B cell (primary cell): ENCODE measurements around the gene LSM7. TPM values are rescaled to one million over a fixed set of nuclear protein-coding genes. Genes with fewer than 3 reads are reported as not detected.

Source experiments
- ATAC-seq: fragments of 200-7000 bp; cut with Tn5 transposase; one replicate; pipeline ENCODE4 v1.10.0; 2021; ENCODE audit warnings: low read depth, mild to moderate bottlenecking, moderate number of reproducible peaks, moderate library complexity
- CTCF ChIA-PET: fragments of 350-600 bp; sonication (Branson Sonifier 250); formaldehyde crosslinking; loops from one replicate; lab custom pipeline; 2021; ENCODE audit warnings: antibody characterized with exemption, inconsistent platforms; lab: Charles Lee
- POLR2A ChIA-PET: fragments of 350-600 bp; sonication (Branson Sonifier 250); formaldehyde crosslinking; loops from one replicate; lab custom pipeline; 2021; ENCODE audit warnings: antibody characterized with exemption; lab: Charles Lee
- DNase-seq: peaks from one replicate; pipeline ENCODE4 v3.0.0; 2013
- H2AFZ ChIP-seq: 2 replicates; pipeline ENCODE4 v1.6.1; 2012; ENCODE audit warnings: mild to moderate bottlenecking, low read depth, low read length; ENCODE audit not compliant: insufficient read depth, poor library complexity, severe bottlenecking
- H3K27ac ChIP-seq, 2 donors: 1 replicate in 1 of 2; 2 replicates in 1 of 2; pipeline ENCODE4 v1.5.1; 2012 to 2013; ENCODE audit warnings: low read length in 2 of 2, mild to moderate bottlenecking in 2 of 2, moderate library complexity in 1 of 2
- H3K27me3 ChIP-seq, 4 experiments: fragments of 200-600 bp in 1 of 4; sonication (generic) in 1 of 4; replicated peaks in 1 of 4; 1 replicate in 2 of 4; 2 replicates in 2 of 4; pipeline versions ENCODE4 v1.6.1 to v1.7.0; 2013 to 2016; ENCODE audit warnings: low read length in 3 of 4, mild to moderate bottlenecking in 2 of 4, mixed read lengths in 1 of 4, moderate library complexity in 1 of 4; ENCODE audit not compliant: insufficient read depth in 4 of 4, control insufficient read depth in 3 of 4; ENCODE audit errors: control extremely low read depth in 1 of 4
- H3K36me3 ChIP-seq, 2 experiments: replicated peaks in 1 of 2; 1 replicate in 1 of 2; 2 replicates in 1 of 2; pipeline versions ENCODE4 v1.6.1 to v1.7.1; 2013; ENCODE audit warnings: low read length in 1 of 2; ENCODE audit not compliant: insufficient read depth in 2 of 2, control insufficient read depth in 1 of 2; ENCODE audit errors: control extremely low read depth in 1 of 2, extremely low read depth in 1 of 2
- H3K4me1 ChIP-seq, 2 donors: fragments of 200-600 bp in 1 of 2; sonication (generic) in 1 of 2; 1 replicate in 1 of 2; 2 replicates in 1 of 2; pipeline versions ENCODE4 v1.5.1 to v1.6.1; 2013 to 2017; ENCODE audit warnings: low read length in 2 of 2; ENCODE audit not compliant: control insufficient read depth in 2 of 2, insufficient read depth in 2 of 2
- H3K4me2 ChIP-seq: replicated peaks from 2 replicates; pipeline ENCODE3; 2012; ENCODE audit warnings: mild to moderate bottlenecking, low read depth, low read length; ENCODE audit not compliant: poor library complexity, severe bottlenecking
- H3K4me3 ChIP-seq, 5 experiments: fragments of 200-600 bp in 1 of 5; sonication (generic) in 1 of 5; 1 replicate in 3 of 5; 2 replicates in 2 of 5; pipeline versions ENCODE4 v1.5.1 to v1.7.0; 2011 to 2016; ENCODE audit warnings: low read length in 4 of 5, mild to moderate bottlenecking in 4 of 5, low read depth in 2 of 5, control low read depth in 1 of 5, moderate library complexity in 1 of 5; ENCODE audit not compliant: insufficient read depth in 1 of 5; ENCODE audit errors: control extremely low read depth in 1 of 5, extremely low read depth in 1 of 5
- H3K79me2 ChIP-seq: fragments of 200-600 bp; sonication (generic); one replicate; pipeline ENCODE4 v1.6.0; 2016; ENCODE audit warnings: low read length; ENCODE audit not compliant: control insufficient read depth, insufficient read depth
- H3K9ac ChIP-seq: fragments of 200-600 bp; sonication (generic); 2 replicates; pipeline ENCODE4 v1.6.1; 2017; ENCODE audit warnings: mild to moderate bottlenecking, low read length, moderate library complexity
- H3K9me3 ChIP-seq, 3 donors: one replicate each; pipeline versions ENCODE4 v1.6.1 to v1.7.1; 2013; ENCODE audit warnings: low read length in 2 of 3; ENCODE audit not compliant: control insufficient read depth in 2 of 3, insufficient read depth in 1 of 3; ENCODE audit errors: control extremely low read depth in 1 of 3
- H4K20me1 ChIP-seq: 2 replicates; pipeline ENCODE4 v1.6.0; 2012; ENCODE audit warnings: mild to moderate bottlenecking, low read length; ENCODE audit not compliant: insufficient read depth, control insufficient read depth, poor library complexity, severe bottlenecking
- H3K27ac Mint-ChIP-seq: one replicate; pipeline ENCODE4 v1.8.0; 2021; ENCODE audit warnings: mixed read lengths
- H3K27me3 Mint-ChIP-seq: one replicate; pipeline ENCODE4 v1.8.0; 2021; ENCODE audit warnings: mixed read lengths
- H3K4me1 Mint-ChIP-seq: one replicate; pipeline ENCODE4 v1.8.0; 2021; ENCODE audit warnings: mixed read lengths
- H3K4me3 Mint-ChIP-seq: one replicate; pipeline ENCODE4 v1.8.0; 2021; ENCODE audit warnings: mixed read lengths
- H3K9me3 Mint-ChIP-seq: one replicate; pipeline ENCODE4 v1.8.0; 2022; ENCODE audit warnings: mixed read lengths; ENCODE audit not compliant: insufficient read depth
- EZH2 ChIP-seq: IDR thresholded peaks from 2 replicates; pipeline ENCODE4 v1.6.1; 2012; ENCODE audit warnings: borderline replicate concordance, low read depth, mild to moderate bottlenecking, moderate library complexity, low read length; ENCODE audit not compliant: insufficient read depth, poor library complexity, severe bottlenecking
- WGBS: methylation state at CpG from one replicate; pipeline ENCODE4 v1.1.5; 2013; ENCODE audit warnings: missing lambda C conversion rate; ENCODE audit not compliant: insufficient coverage; 5-methylcytosine and 5-hydroxymethylcytosine counted together
- intact Hi-C: fragments of 100-400 bp; cut with micrococcal nuclease; formaldehyde crosslinking; loops from one replicate; pipeline ENCODE4 v1.10.0; 2022
- polyA plus RNA-seq: library from polyadenylated mRNA; depleted of rRNA; stranded (reverse); fragments of >200 nt; gene quantifications from 2 replicates; pipeline ENCODE4 v1.2.3, GENCODE V29; 2012
- total RNA-seq, 2 donors: library from RNA; stranded (reverse); fragments of 120-200 nt in 1 of 2; gene quantifications; 1 replicate in 1 of 2; 2 replicates in 1 of 2; pipeline versions ENCODE4 v1.2.3 to v1.2.4, GENCODE V29; 2013 to 2022
- TF ChIP-seq, protein P1 (sequence below): fragments of 200-600 bp; IDR thresholded peaks from one replicate; pipeline ENCODE4 v1.8.0; 2022; ENCODE audit warnings: antibody characterized with exemption, mild to moderate bottlenecking

The LSM7 gene
- total and polyA plus RNA-seq, 2 donors (not counting 1 experiment from before 2014, with no cell fraction given) = 201 to 820 TPM

DNA sequence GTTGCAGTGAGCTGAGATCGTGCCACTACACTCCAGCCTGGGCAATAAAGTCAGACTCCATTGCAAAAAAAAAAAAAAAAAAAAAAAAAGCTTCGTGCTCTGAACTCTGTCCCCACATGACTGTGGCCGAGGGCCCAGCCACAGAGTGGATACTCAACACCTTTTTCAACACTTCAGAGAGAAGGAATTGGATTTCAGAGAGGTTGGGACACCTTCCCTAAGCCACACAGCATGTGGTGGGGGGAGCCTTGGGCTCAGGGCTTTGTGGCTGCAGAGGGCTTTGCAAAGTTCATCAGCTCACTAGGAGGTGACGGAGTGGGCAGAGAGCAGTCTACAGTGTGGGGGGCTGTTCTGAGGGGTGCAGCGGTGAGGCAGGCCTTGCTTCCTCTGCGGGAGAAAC lies 9.5 kb downstream of the LSM7 start:
- ChIA-PET POLR2A (interaction anchor here (0.6 to 5.0 kb wide), 14 partner anchors 8 to 455 kb away, joined by 3 to 25 read pairs (median 5); partner anchors contain the start of genes LSM7, PLEKHJ1 and SPPL2B), CTCF (interaction anchor here (0.8 to 2.0 kb wide), 9 partner anchors 8 to 167 kb away, joined by 3 to 10 read pairs (median 4); no protein-coding TSS in a partner anchor)
- ATAC-seq (no peak), DNase-seq (no peak)
- intact Hi-C loops = loop anchor here (5.0 to 10.0 kb wide), 2 partner anchors 42 to 164 kb away; partner anchors contain the start of gene AP3D1
- peak overlapping the region; percentile 68 to 71 for H3K27ac ChIP-seq
- H3K9me3 ChIP-seq = peaks cover 3 to 14% (median 8%) of the 10 kb centered on the region in 3 donors
- H3K27ac Mint-ChIP-seq = peak overlapping the region; percentile 85
- H3K27me3 Mint-ChIP-seq = no peaks in the 10 kb centered on the region
- peaks cover 3% of the 10 kb centered on the region for H3K9me3 Mint-ChIP-seq
- TF ChIP-seq, protein P1, sequence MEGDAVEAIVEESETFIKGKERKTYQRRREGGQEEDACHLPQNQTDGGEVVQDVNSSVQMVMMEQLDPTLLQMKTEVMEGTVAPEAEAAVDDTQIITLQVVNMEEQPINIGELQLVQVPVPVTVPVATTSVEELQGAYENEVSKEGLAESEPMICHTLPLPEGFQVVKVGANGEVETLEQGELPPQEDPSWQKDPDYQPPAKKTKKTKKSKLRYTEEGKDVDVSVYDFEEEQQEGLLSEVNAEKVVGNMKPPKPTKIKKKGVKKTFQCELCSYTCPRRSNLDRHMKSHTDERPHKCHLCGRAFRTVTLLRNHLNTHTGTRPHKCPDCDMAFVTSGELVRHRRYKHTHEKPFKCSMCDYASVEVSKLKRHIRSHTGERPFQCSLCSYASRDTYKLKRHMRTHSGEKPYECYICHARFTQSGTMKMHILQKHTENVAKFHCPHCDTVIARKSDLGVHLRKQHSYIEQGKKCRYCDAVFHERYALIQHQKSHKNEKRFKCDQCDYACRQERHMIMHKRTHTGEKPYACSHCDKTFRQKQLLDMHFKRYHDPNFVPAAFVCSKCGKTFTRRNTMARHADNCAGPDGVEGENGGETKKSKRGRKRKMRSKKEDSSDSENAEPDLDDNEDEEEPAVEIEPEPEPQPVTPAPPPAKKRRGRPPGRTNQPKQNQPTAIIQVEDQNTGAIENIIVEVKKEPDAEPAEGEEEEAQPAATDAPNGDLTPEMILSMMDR = no peak
- no peak for TF ChIP-seq EZH2
- WGBS = 13% methylated on average over 3 of the region's 6 CpGs
- peak overlapping the region; percentile 44 for H3K4me3 Mint-ChIP-seq
- peak overlapping the region; percentile 53 for H2AFZ ChIP-seq
- no peaks in the 10 kb centered on the region for H3K27me3 ChIP-seq
- H3K4me3 ChIP-seq = peak overlapping the region in 1 of 5 experiments; percentile 10
- peaks cover 37 to 52% of the 10 kb centered on the region in 2 donors for H3K4me1 ChIP-seq
- peaks cover 50% of the 10 kb centered on the region for H3K4me1 Mint-ChIP-seq
- peak overlapping the region; percentile 69 for H3K4me2 ChIP-seq
- H3K9ac ChIP-seq = peak overlapping the region; percentile 46
- peaks cover 22% of the 10 kb centered on the region for H3K79me2 ChIP-seq
- no peaks in the 10 kb centered on the region for H4K20me1 ChIP-seq
- H3K36me3 ChIP-seq = peaks cover 0 to 28% of the 10 kb centered on the region in 2 experiments

DNA sequence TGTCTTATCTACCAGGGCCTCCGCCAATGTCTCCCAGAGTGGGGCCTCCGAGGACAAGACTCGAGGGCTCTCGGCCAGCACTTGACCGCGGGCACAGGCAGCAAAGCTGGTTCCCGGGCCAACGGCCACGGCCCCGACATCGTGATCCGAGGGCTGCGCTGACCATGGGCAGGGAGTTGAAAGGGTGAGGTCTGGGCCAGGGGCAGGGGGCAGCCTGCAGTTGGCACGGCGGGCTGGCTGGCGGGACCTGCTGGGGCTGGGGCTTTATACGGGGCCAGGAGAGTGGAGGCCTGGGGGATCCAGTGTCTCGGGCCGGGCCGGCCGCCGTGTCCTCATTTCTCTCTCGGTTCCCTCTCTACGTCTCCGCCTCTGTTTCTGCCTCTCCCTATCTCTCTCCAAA lies 10.6 kb downstream of the LSM7 start:
- H3K4me2 ChIP-seq = peak overlapping the region; percentile 69
- DNase-seq (no peak), ATAC-seq (no peak)
- Mint-ChIP-seq H3K4me1 (peaks cover 51% of the 10 kb centered on the region), H3K27ac (peak overlapping the region; percentile 91), H3K9me3 (peaks cover 3% of the 10 kb centered on the region), H3K27me3 (no peaks in the 10 kb centered on the region), H3K4me3 (no peak overlapping the region)
- POLR2A ChIA-PET = interaction anchor here (0.6 to 5.0 kb wide), 10 partner anchors 9 to 235 kb away, joined by 3 to 35 read pairs (median 5); partner anchors contain the start of genes LINGO3, LSM7 and SPPL2B
- peaks cover 3 to 20% (median 8%) of the 10 kb centered on the region in 3 donors for H3K9me3 ChIP-seq
- peaks cover 0 to 3% (median 0%) of the 10 kb centered on the region in 4 experiments for H3K27me3 ChIP-seq
- CTCF ChIA-PET = interaction anchor here (1.3 to 2.0 kb wide), 5 partner anchors 14 to 74 kb away, joined by 3 to 10 read pairs (median 6); no protein-coding TSS in a partner anchor
- H3K4me1 ChIP-seq = peaks cover 40 to 48% of the 10 kb centered on the region in 2 donors
- H2AFZ ChIP-seq = no peak overlapping the region
- no peak overlapping the region for H3K9ac ChIP-seq
- no peaks in the 10 kb centered on the region for H4K20me1 ChIP-seq
- H3K79me2 ChIP-seq = peaks cover 13% of the 10 kb centered on the region
- intact Hi-C loops = loop anchor here (2.0 to 10.0 kb wide), 3 partner anchors 15 to 163 kb away; partner anchors contain the start of gene AP3D1
- TF ChIP-seq, protein P1 = no peak
- TF ChIP-seq EZH2 = no peak
- peaks cover 0 to 19% of the 10 kb centered on the region in 2 experiments for H3K36me3 ChIP-seq
- peak overlapping the region in 1 of 2 donors; percentile 71 for H3K27ac ChIP-seq
- 93% methylated on average over 22 of the region's 25 CpGs for WGBS
- H3K4me3 ChIP-seq = no peak overlapping the region
